ENCODE data around the gene PSD2.

PSD2 gene

DNA sequence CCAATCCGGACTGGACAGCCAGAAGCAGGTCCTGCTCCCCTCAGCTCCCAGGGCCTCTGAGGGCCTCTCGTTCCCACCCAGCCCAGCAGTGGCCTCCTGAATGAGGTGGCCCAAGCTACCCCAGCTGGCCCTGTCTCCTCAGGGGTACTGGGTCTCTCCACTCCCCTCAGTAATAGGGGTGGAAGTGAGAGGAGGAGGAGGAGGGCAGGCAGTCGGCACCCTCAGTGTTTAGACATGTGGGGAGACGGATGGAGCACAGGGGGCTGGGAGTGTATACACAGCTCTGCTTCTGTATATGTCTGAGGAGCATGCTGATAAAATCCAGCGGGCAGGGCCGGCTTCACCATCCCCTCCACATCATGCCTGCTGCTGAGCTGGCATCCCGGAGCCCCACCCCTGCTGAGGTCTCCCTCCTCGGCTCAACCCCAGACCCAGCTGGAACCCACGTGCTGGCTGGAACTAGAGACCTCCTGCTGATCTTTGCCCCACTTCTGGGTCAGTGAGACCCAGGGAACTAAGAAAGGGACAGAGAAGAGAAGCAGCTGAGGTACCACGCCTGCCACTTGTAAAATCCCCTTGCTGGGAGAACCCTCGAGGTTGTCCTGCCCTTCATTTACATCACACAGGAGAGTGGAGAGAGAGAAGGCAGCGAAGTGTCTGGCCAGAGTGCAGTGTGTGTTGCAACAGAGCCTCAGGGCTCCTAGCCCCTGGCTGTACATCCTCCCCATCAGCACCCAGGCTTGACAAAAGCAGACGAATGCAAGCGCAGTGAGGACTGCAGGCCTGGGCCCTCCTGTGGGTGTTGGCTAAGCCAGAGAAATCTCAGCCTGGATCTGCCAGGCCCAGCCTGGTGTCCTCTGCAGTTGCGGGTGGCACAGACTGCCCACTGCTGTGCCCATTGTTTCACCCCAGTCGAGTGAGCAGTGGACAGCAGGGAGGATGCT lies 77.5 kb downstream of the PSD2 start:
- H3K27ac ChIP-seq (replicated peaks), result no peak overlapping the region

DNA sequence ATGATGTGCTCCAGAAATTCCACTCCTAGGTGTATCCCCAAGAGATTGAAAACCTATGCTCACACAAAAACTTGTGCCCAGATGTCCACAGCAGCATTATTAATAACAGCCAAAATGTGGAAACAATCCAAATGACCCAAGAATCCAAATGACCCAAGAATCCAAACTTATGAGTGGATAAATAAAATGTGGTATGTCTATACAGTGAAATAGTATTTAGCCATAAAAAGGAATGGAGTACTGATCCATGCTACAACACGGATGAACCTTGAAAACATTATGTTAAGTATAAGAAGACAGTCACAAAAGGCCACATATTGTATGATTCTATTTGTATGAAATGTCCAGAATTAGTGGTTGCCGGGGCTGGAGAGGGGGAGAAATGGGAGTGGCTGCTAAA lies 80.3 kb downstream of the PSD2 start:
- Histone ChIP-seq H3K27ac (replicated peaks) (no peak overlapping the region), H3K4me3 (replicated peaks; ENCODE audit: insufficient read depth, low read length) (no peak overlapping the region), H3K27me3 (ENCODE audit: insufficient read depth, poor library complexity, severe bottlenecking) (no peaks in the 10 kb centered on the region)
- TF ChIP-seq, protein P1, sequence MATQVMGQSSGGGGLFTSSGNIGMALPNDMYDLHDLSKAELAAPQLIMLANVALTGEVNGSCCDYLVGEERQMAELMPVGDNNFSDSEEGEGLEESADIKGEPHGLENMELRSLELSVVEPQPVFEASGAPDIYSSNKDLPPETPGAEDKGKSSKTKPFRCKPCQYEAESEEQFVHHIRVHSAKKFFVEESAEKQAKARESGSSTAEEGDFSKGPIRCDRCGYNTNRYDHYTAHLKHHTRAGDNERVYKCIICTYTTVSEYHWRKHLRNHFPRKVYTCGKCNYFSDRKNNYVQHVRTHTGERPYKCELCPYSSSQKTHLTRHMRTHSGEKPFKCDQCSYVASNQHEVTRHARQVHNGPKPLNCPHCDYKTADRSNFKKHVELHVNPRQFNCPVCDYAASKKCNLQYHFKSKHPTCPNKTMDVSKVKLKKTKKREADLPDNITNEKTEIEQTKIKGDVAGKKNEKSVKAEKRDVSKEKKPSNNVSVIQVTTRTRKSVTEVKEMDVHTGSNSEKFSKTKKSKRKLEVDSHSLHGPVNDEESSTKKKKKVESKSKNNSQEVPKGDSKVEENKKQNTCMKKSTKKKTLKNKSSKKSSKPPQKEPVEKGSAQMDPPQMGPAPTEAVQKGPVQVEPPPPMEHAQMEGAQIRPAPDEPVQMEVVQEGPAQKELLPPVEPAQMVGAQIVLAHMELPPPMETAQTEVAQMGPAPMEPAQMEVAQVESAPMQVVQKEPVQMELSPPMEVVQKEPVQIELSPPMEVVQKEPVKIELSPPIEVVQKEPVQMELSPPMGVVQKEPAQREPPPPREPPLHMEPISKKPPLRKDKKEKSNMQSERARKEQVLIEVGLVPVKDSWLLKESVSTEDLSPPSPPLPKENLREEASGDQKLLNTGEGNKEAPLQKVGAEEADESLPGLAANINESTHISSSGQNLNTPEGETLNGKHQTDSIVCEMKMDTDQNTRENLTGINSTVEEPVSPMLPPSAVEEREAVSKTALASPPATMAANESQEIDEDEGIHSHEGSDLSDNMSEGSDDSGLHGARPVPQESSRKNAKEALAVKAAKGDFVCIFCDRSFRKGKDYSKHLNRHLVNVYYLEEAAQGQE (IDR thresholded peaks at IDR 0.05; ENCODE audit: insufficient replicate concordance, low read depth), result no peak
- TF ChIP-seq, protein P2, sequence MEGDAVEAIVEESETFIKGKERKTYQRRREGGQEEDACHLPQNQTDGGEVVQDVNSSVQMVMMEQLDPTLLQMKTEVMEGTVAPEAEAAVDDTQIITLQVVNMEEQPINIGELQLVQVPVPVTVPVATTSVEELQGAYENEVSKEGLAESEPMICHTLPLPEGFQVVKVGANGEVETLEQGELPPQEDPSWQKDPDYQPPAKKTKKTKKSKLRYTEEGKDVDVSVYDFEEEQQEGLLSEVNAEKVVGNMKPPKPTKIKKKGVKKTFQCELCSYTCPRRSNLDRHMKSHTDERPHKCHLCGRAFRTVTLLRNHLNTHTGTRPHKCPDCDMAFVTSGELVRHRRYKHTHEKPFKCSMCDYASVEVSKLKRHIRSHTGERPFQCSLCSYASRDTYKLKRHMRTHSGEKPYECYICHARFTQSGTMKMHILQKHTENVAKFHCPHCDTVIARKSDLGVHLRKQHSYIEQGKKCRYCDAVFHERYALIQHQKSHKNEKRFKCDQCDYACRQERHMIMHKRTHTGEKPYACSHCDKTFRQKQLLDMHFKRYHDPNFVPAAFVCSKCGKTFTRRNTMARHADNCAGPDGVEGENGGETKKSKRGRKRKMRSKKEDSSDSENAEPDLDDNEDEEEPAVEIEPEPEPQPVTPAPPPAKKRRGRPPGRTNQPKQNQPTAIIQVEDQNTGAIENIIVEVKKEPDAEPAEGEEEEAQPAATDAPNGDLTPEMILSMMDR (IDR thresholded peaks at IDR 0.05; ENCODE audit: insufficient read depth, low read length), result no peak
- TF ChIP-seq GABPA (IDR thresholded peaks at IDR 0.05; ENCODE audit: low read depth) (no peak), POLR2AphosphoS5 (IDR thresholded peaks at IDR 0.05; ENCODE audit: low read depth) (no peak), SPI1 (IDR thresholded peaks at IDR 0.05; ENCODE audit: borderline replicate concordance, low read depth) (no peak)
- no peak for DNase-seq (ENCODE audit: low read depth in 1 of 2, low spot score in 1 of 2)

More for the DNA sequence above, 77.5 kb downstream of the PSD2 start:
- DNase-seq (ENCODE audit: low read depth in 1 of 2, low spot score in 1 of 2), result no peak
- no peak overlapping the region for H3K4me3 ChIP-seq (replicated peaks; ENCODE audit: insufficient read depth, low read length)
- TF ChIP-seq POLR2AphosphoS5 (IDR thresholded peaks at IDR 0.05; ENCODE audit: low read depth) (no peak), GABPA (IDR thresholded peaks at IDR 0.05; ENCODE audit: low read depth) (no peak)
- no peaks in the 10 kb centered on the region for H3K27me3 ChIP-seq (ENCODE audit: insufficient read depth, poor library complexity, severe bottlenecking)

DNA sequence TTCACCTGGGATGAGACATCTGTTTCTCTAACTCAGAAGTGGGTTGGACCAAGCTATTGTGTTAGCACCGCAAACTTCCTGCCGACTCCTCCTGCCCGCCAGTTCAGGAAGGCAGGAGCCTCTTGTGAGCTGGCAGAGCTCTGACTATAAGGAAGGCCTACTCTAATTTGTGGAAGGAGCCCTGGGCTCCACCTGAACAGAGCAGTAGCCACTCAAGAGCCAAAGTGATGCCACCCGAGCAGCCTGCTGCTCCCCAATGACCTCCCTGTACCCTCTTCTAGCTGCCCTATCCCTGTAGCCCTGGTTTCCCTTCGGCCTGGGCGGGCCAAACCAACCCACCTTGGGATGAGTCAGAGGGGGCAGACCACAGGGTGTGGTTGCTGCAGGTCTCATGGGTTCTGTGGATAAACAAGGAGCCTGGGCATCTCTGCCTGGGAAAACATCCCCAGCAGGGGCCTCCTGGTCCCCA lies 81.6 kb downstream of the PSD2 start:
- Histone ChIP-seq H3K4me3 (replicated peaks; ENCODE audit: insufficient read depth, low read length) (no peak overlapping the region), H3K27ac (replicated peaks) (no peak overlapping the region), H3K27me3 (ENCODE audit: insufficient read depth, poor library complexity, severe bottlenecking) (no peaks in the 10 kb centered on the region)
- no peak for DNase-seq (ENCODE audit: low read depth in 1 of 2, low spot score in 1 of 2)
- TF ChIP-seq GABPA (IDR thresholded peaks at IDR 0.05; ENCODE audit: low read depth), result no peak
- TF ChIP-seq SPI1 (IDR thresholded peaks at IDR 0.05; ENCODE audit: borderline replicate concordance, low read depth), result no peak
- TF ChIP-seq POLR2AphosphoS5 (IDR thresholded peaks at IDR 0.05; ENCODE audit: low read depth), result no peak
- TF ChIP-seq, protein P2 (IDR thresholded peaks at IDR 0.05; ENCODE audit: insufficient read depth, low read length), result no peak
- TF ChIP-seq, protein P1 (IDR thresholded peaks at IDR 0.05; ENCODE audit: insufficient replicate concordance, low read depth), result no peak

DNA sequence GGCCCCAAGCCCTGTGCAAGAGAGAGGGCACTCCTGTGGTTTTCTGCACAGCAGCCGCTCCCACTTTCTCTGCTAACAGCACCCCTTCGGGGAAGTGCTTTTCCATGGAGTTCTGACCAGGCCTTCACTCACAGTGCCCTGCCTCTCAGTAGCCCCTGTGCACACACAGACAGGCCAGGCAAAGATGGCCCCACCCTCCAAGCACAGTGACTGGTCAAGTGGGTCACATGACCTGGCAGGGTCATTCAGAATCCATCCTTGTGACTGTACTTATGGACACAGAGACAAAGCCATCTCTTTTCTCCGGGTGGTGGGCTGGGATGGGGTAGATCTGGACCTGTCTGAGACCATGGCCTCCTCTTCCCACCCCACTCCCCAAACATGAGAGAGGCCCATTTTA lies 82.5 kb downstream of the PSD2 start:
- Histone ChIP-seq H3K27me3 (ENCODE audit: insufficient read depth, poor library complexity, severe bottlenecking) (no peaks in the 10 kb centered on the region), H3K27ac (replicated peaks) (no peak overlapping the region), H3K4me3 (replicated peaks; ENCODE audit: insufficient read depth, low read length) (no peak overlapping the region)
- no peak for DNase-seq (ENCODE audit: low read depth in 1 of 2, low spot score in 1 of 2)
- TF ChIP-seq SPI1 (IDR thresholded peaks at IDR 0.05; ENCODE audit: borderline replicate concordance, low read depth) (no peak), POLR2AphosphoS5 (IDR thresholded peaks at IDR 0.05; ENCODE audit: low read depth) (no peak), GABPA (IDR thresholded peaks at IDR 0.05; ENCODE audit: low read depth) (no peak)
- TF ChIP-seq, protein P2 (IDR thresholded peaks at IDR 0.05; ENCODE audit: insufficient read depth, low read length), result no peak
- TF ChIP-seq, protein P1 (IDR thresholded peaks at IDR 0.05; ENCODE audit: insufficient replicate concordance, low read depth), result no peak

Measured in HL-60 (cell line).